ENCODE measurements around the gene SLC37A1. TPM values are rescaled to one million over a fixed set of nuclear protein-coding genes. Genes with fewer than 3 reads are reported as not detected.

The SLC37A1 gene
- polyA plus RNA-seq, 1 experiment = 0.88 TPM

- ChIA-PET POLR2A (no interaction called here), CTCF (no interaction called here)
- TF ChIP-seq, protein P1, sequence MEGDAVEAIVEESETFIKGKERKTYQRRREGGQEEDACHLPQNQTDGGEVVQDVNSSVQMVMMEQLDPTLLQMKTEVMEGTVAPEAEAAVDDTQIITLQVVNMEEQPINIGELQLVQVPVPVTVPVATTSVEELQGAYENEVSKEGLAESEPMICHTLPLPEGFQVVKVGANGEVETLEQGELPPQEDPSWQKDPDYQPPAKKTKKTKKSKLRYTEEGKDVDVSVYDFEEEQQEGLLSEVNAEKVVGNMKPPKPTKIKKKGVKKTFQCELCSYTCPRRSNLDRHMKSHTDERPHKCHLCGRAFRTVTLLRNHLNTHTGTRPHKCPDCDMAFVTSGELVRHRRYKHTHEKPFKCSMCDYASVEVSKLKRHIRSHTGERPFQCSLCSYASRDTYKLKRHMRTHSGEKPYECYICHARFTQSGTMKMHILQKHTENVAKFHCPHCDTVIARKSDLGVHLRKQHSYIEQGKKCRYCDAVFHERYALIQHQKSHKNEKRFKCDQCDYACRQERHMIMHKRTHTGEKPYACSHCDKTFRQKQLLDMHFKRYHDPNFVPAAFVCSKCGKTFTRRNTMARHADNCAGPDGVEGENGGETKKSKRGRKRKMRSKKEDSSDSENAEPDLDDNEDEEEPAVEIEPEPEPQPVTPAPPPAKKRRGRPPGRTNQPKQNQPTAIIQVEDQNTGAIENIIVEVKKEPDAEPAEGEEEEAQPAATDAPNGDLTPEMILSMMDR (IDR thresholded peaks at IDR 0.05; ENCODE audit: insufficient read depth, low read depth, low read length) = no peak
- Histone ChIP-seq H3K36me3 (ENCODE audit: control insufficient read depth, insufficient read depth, low read length) (no peaks in the 10 kb centered on the region), H3K27me3 (ENCODE audit: control insufficient read depth, insufficient read depth, low read length) (peaks cover 3% of the 10 kb centered on the region), H3K4me3 (ENCODE audit: low read depth, low read length) (no peak overlapping the region)
- no peak for DNase-seq (ENCODE audit: low read depth)
These were observed 14.1 kb upstream of the SLC37A1 start for GRCh38 chr21:42499444-42500112.

DNA sequence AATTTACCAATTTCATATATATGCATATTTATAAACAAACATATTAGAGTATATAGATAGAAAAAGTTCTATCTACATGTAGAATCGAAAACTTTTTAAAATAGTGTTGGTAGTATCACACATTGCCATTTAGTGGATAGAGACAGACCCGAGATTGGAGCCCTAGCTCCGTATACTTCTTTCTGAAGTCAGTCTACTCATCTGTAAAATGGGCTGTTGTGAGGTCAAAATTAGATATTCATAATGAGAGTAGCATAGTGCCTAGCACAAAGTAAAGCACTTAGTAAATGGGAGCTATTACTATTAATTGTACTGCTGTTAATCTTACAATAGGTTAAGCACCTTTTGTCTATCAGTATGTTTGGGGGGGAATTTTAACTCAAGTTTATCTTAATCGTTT lies 13.4 kb upstream of the SLC37A1 start:
- no peak for DNase-seq (ENCODE audit: low read depth)
- POLR2A ChIA-PET = no interaction called here
- Histone ChIP-seq H3K36me3 (ENCODE audit: control insufficient read depth, insufficient read depth, low read length) (no peaks in the 10 kb centered on the region), H3K27me3 (ENCODE audit: control insufficient read depth, insufficient read depth, low read length) (peaks cover 1% of the 10 kb centered on the region; the same call in 1 of the 2 replicates), H3K4me3 (ENCODE audit: low read depth, low read length) (no peak overlapping the region)
- CTCF ChIA-PET = no interaction called here
- TF ChIP-seq, protein P1 (IDR thresholded peaks at IDR 0.05; ENCODE audit: insufficient read depth, low read depth, low read length) = no peak

DNA sequence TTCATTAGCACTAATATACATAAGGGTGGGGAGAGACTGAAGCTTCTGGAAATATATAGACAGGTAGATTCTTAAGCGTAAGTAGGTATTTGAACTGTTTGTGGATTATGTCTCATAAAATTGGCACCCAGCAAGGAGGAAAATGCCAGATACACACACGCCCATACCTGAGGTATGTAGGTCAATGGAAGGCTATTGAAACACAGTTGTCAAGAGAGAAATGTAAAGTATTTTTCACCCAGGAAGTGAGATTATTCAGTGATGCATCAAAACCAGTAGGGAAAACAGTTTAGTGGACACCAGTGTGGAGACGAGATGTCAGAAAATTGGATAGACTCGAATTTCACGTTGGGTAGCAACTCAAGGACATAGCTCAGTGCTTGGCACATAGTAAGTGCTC lies 12.9 kb upstream of the SLC37A1 start:
- TF ChIP-seq, protein P1 (IDR thresholded peaks at IDR 0.05; ENCODE audit: insufficient read depth, low read depth, low read length) = no peak
- Histone ChIP-seq H3K27me3 (ENCODE audit: control insufficient read depth, insufficient read depth, low read length) (no peaks in the 10 kb centered on the region), H3K4me3 (ENCODE audit: low read depth, low read length) (no peak overlapping the region), H3K36me3 (ENCODE audit: control insufficient read depth, insufficient read depth, low read length) (no peaks in the 10 kb centered on the region)
- DNase-seq (ENCODE audit: low read depth) = no peak
- ChIA-PET CTCF (no interaction called here), POLR2A (no interaction called here)

GRCh38 chr21:42503711-42504110 lies 9.9 kb upstream of the SLC37A1 start:
- DNase-seq (ENCODE audit: low read depth) = no peak
- TF ChIP-seq, protein P1 (IDR thresholded peaks at IDR 0.05; ENCODE audit: insufficient read depth, low read depth, low read length) = no peak
- H3K36me3 ChIP-seq (ENCODE audit: control insufficient read depth, insufficient read depth, low read length) = no peaks in the 10 kb centered on the region
- H3K4me3 ChIP-seq (ENCODE audit: low read depth, low read length) = no peak overlapping the region
- POLR2A ChIA-PET = no interaction called here
- H3K27me3 ChIP-seq (ENCODE audit: control insufficient read depth, insufficient read depth, low read length) = no peaks in the 10 kb centered on the region; the same call in 1 of the 2 replicates
- CTCF ChIA-PET = no interaction called here

DNA sequence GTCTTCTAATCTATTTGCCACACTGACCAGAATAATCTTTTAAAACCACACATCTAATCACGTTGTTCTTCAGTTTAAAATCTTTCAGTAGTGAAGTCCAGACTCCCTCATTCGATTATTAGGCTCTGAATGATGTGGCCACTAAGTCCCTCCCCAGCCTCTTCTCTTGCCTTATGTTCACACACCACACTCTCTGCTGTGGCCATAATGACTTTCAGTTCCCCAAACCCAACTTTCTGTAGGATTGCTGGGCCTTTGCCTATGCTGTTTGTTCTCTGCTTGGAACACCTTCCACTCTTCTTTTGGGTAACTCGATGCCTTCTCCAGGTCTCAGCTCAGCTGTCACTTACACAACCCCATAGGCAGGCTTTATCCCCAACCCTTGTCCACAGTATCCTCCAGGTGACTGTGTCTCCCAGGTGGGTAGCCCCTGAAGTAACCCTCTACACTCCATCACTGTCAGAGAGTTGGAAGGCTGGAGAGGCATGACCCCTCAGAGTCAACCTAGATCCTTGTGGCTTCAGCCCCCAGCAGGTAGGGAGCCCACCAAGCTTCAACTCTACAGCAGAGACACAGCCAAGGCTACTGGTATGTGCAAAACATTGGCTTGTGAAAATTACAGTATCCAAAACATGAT lies 8.4 kb upstream of the SLC37A1 start:
- CTCF ChIA-PET = no interaction called here

More for the DNA sequence above, 8.4 kb upstream of the SLC37A1 start:
- DNase-seq (ENCODE audit: low read depth) = no peak
- Histone ChIP-seq H3K4me3 (ENCODE audit: low read depth, low read length) (no peak overlapping the region), H3K27me3 (ENCODE audit: control insufficient read depth, insufficient read depth, low read length) (no peaks in the 10 kb centered on the region; the same call in 1 of the 2 replicates), H3K36me3 (ENCODE audit: control insufficient read depth, insufficient read depth, low read length) (no peaks in the 10 kb centered on the region)
- TF ChIP-seq, protein P1 (IDR thresholded peaks at IDR 0.05; ENCODE audit: insufficient read depth, low read depth, low read length) = no peak
- POLR2A ChIA-PET = no interaction called here

All from BJ (cell line).